Neural progenitor cell (in vitro differentiated cells): ENCODE results near the gene SESTD1. TPM values are rescaled to one million over a fixed set of nuclear protein-coding genes. Genes with fewer than 3 reads are reported as not detected.

Experiments
- DNase-seq: peaks from one replicate; pipeline ENCODE4 v3.0.0-alpha.2; 2016; ENCODE audit warnings: low spot score
- H2AFZ ChIP-seq: fragments of 200-600 bp; sonication (generic); replicated peaks from 2 replicates; pipeline ENCODE4 v1.6.1; 2016; ENCODE audit warnings: antibody characterized with exemption
- H3F3A ChIP-seq: fragments of 200-600 bp; sonication (generic); 2 replicates; pipeline ENCODE4 v1.6.1; 2016; ENCODE audit warnings: antibody characterized with exemption, low read depth
- H3K27ac ChIP-seq: fragments of 200-600 bp; sonication (generic); 2 replicates; pipeline ENCODE4 v1.5.1; 2016; ENCODE audit warnings: mild to moderate bottlenecking
- H3K27me3 ChIP-seq: fragments of 200-600 bp; sonication (generic); 2 replicates; pipeline ENCODE4 v1.6.1; 2016; ENCODE audit warnings: mild to moderate bottlenecking, moderate library complexity
- H3K36me3 ChIP-seq: fragments of 200-600 bp; sonication (generic); 2 replicates; pipeline ENCODE4 v1.5.1; 2016
- H3K4me1 ChIP-seq: fragments of 200-600 bp; sonication (generic); 2 replicates; pipeline ENCODE4 v1.6.1; 2016; ENCODE audit warnings: mixed run types
- H3K4me2 ChIP-seq: fragments of 200-600 bp; sonication (generic); 2 replicates; pipeline ENCODE4 v1.6.1; 2016
- H3K4me3 ChIP-seq: fragments of 200-600 bp; sonication (generic); 2 replicates; pipeline ENCODE4 v1.5.1; 2016
- H3K79me2 ChIP-seq: fragments of 200-600 bp; sonication (generic); 2 replicates; pipeline ENCODE4 v1.6.1; 2016; ENCODE audit warnings: low read depth
- H3K9ac ChIP-seq: fragments of 200-600 bp; sonication (generic); 2 replicates; pipeline ENCODE4 v1.6.1; 2016
- H3K9me3 ChIP-seq: fragments of 200-600 bp; sonication (generic); 2 replicates; pipeline ENCODE4 v1.5.1; 2016; ENCODE audit warnings: low read depth
- H4K20me1 ChIP-seq: fragments of 200-600 bp; sonication (generic); 2 replicates; pipeline ENCODE4 v1.6.1; 2016; ENCODE audit warnings: low read depth
- H3K27ac Mint-ChIP-seq: 3 replicates; pipeline ENCODE4 v1.8.0; 2021; ENCODE audit warnings: mixed read lengths
- H3K27me3 Mint-ChIP-seq: 2 replicates; pipeline ENCODE4 v1.8.0; 2022; ENCODE audit warnings: low read depth, mild to moderate bottlenecking, inconsistent platforms, moderate library complexity, mixed read lengths; ENCODE audit not compliant: insufficient read depth
- H3K36me3 Mint-ChIP-seq: 3 replicates; pipeline ENCODE4 v1.8.0; 2021; ENCODE audit warnings: mixed read lengths
- H3K4me1 Mint-ChIP-seq: 3 replicates; pipeline ENCODE4 v1.8.0; 2021; ENCODE audit warnings: mixed read lengths
- H3K4me3 Mint-ChIP-seq: 3 replicates; pipeline ENCODE4 v1.8.0; 2021; ENCODE audit warnings: mild to moderate bottlenecking, moderate library complexity, mixed read lengths
- H3K9me3 Mint-ChIP-seq: 3 replicates; pipeline ENCODE4 v1.8.0; 2020; ENCODE audit warnings: mixed read lengths
- CTCF ChIP-seq: fragments of 200-600 bp; sonication (generic); IDR thresholded peaks from 2 replicates; pipeline ENCODE4 v1.5.1; 2017; ENCODE audit warnings: antibody characterized with exemption, mild to moderate bottlenecking
- EZH2 ChIP-seq: fragments of 200-600 bp; sonication (generic); IDR thresholded peaks from 2 replicates; pipeline ENCODE4 v1.6.1; 2017; ENCODE audit warnings: antibody characterized with exemption, mild to moderate bottlenecking, moderate library complexity
- EZH2phosphoT487 ChIP-seq: fragments of 200-600 bp; sonication (generic); IDR thresholded peaks from 2 replicates; pipeline ENCODE4 v1.6.1; 2017; ENCODE audit warnings: antibody characterized with exemption
- total RNA-seq: library from RNA; depleted of rRNA; stranded (reverse); fragments of >200 nt; gene quantifications from 2 replicates; pipeline ENCODE4 v1.2.3, GENCODE V29; 2015; ENCODE audit warnings: low replicate concordance

The SESTD1 gene
- total RNA-seq, 1 donor from 2014 or later = 43.1 TPM

DNA sequence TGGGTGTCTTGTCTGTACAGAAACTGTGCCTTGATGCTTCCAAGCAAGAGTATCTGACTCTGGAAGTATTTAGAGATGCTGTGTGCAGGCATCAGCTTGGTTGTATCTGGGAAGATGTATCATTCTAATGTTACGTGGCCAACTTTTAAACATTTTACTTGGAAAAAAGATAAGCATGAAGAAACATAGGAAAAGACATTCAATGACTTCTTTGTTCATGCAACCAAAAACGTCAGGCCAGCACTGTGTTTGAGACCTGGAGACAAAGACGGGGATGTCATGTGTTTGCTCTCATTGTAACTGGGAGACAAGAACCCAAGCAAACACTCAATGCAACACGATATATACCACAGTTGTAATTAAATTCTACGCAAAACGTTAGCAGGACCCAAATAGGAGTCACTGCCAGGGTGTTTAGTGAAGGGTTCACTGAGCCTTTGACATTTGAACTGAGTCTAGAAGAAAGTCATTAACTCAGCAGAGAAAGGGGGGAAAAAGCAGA lies 8.9 kb upstream of the SESTD1 start:
- H3K27ac ChIP-seq = no peak overlapping the region
- H3F3A ChIP-seq = no peaks in the 10 kb centered on the region
- H3K4me3 ChIP-seq = no peak overlapping the region
- peaks cover 17% of the 10 kb centered on the region for H3K4me1 Mint-ChIP-seq
- no peak overlapping the region for H3K4me2 ChIP-seq
- H3K36me3 Mint-ChIP-seq = no peaks in the 10 kb centered on the region
- H2AFZ ChIP-seq = peak overlapping the region; percentile 31
- no peak for DNase-seq
- H3K4me1 ChIP-seq = peaks cover 19% of the 10 kb centered on the region
- no peak for TF ChIP-seq EZH2phosphoT487
- no peak for TF ChIP-seq CTCF
- TF ChIP-seq EZH2 = no peak
- H3K27me3 Mint-ChIP-seq = peaks cover under 1% of the 10 kb centered on the region
- H3K79me2 ChIP-seq = no peaks in the 10 kb centered on the region
- H4K20me1 ChIP-seq = no peaks in the 10 kb centered on the region
- H3K4me3 Mint-ChIP-seq = no peak overlapping the region
- H3K9ac ChIP-seq = no peak overlapping the region
- no peaks in the 10 kb centered on the region for H3K27me3 ChIP-seq
- H3K36me3 ChIP-seq = no peaks in the 10 kb centered on the region
- H3K9me3 Mint-ChIP-seq = peaks cover 2% of the 10 kb centered on the region
- H3K9me3 ChIP-seq = no peaks in the 10 kb centered on the region
- H3K27ac Mint-ChIP-seq = no peak overlapping the region

DNA sequence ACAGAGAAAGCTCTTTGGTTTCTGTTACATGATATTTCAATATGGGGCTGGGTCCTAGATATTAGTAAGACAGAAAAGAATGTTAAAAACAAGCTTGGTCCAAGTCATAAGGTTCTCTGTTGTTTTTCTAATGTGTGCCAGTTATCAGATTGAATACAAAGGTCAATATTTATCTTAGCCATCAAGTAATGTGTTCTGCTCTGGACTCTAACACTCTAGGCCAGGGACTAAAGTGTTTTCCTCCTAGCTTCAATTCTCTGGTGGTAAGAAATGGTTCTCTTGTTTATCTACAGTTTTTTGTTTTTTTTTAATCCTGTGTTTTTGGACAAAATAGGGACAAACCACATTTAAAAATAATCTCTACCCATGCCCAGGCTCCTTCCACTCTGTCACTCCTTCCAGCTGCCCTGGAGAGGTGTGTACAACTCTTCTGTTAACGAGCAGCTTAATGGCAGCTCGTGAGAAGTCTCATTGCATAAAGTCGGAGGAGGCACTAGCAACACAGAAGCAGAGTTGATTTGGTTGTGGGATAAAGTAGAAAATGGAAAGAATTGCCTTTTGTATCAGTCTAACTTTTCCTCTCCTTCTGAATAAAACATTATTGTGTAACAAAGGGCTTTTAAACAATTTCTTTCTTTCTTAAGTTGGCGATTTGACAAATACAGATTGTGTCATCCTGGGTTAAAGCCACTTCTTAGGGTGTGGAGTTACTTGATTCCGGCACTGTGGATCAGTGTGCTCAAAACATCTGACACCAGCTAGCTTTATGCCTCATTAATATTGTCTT lies 8.0 kb upstream of the SESTD1 start:
- peaks cover 24% of the 10 kb centered on the region for H3K4me1 ChIP-seq

GRCh38 chr2:179270689-179271088 lies 6.1 kb upstream of the SESTD1 start:
- Mint-ChIP-seq H3K27me3 (peaks cover 3% of the 10 kb centered on the region), H3K4me1 (peaks cover 16% of the 10 kb centered on the region), H3K9me3 (peaks cover 2% of the 10 kb centered on the region), H3K36me3 (no peaks in the 10 kb centered on the region), H3K27ac (no peak overlapping the region), H3K4me3 (no peak overlapping the region)
- no peak for TF ChIP-seq CTCF
- no peak for TF ChIP-seq EZH2phosphoT487
- TF ChIP-seq EZH2 = no peak
- H2AFZ ChIP-seq = no peak overlapping the region
- peaks cover 27% of the 10 kb centered on the region for H3K4me1 ChIP-seq
- H3K27me3 ChIP-seq = no peaks in the 10 kb centered on the region
- no peaks in the 10 kb centered on the region for H3K36me3 ChIP-seq
- H3K79me2 ChIP-seq = no peaks in the 10 kb centered on the region
- DNase-seq = no peak
- no peak overlapping the region for H3K9ac ChIP-seq
- no peak overlapping the region for H3K27ac ChIP-seq
- H3K4me3 ChIP-seq = no peak overlapping the region
- H4K20me1 ChIP-seq = no peaks in the 10 kb centered on the region
- no peak overlapping the region for H3K4me2 ChIP-seq
- H3F3A ChIP-seq = peaks cover 6% of the 10 kb centered on the region
- H3K9me3 ChIP-seq = no peaks in the 10 kb centered on the region

More for the DNA sequence above, 8.0 kb upstream of the SESTD1 start:
- Mint-ChIP-seq H3K27me3 (no peaks in the 10 kb centered on the region), H3K36me3 (no peaks in the 10 kb centered on the region), H3K27ac (no peak overlapping the region), H3K4me3 (no peak overlapping the region), H3K9me3 (peaks cover 2% of the 10 kb centered on the region), H3K4me1 (peaks cover 20% of the 10 kb centered on the region)
- Histone ChIP-seq H3K4me2 (no peak overlapping the region), H3K79me2 (no peaks in the 10 kb centered on the region), H3K36me3 (no peaks in the 10 kb centered on the region), H3K4me3 (no peak overlapping the region), H3K27me3 (no peaks in the 10 kb centered on the region), H2AFZ (peak overlapping the region; percentile 46), H4K20me1 (no peaks in the 10 kb centered on the region), H3K9ac (no peak overlapping the region), H3F3A (no peaks in the 10 kb centered on the region), H3K27ac (no peak overlapping the region), H3K9me3 (no peaks in the 10 kb centered on the region)
- TF ChIP-seq CTCF (no peak), EZH2 (no peak), EZH2phosphoT487 (no peak)
- DNase-seq = peak; percentile 11
